ENCODE results near the gene RTBDN. TPM values are rescaled to one million over a fixed set of nuclear protein-coding genes. Genes with fewer than 3 reads are reported as not detected.

Gene RTBDN
- total RNA-seq, 1 donor from 2014 or later = not detected

GRCh38 chr19:12842511-12842910 is 8.1 kb upstream of the RTBDN start:
- no peak for TF ChIP-seq CTCF (IDR thresholded peaks at IDR 0.05)
- Mint-ChIP-seq H3K36me3 (ENCODE audit: unreplicated experiment) (no peaks in the 10 kb centered on the region), H3K27ac (ENCODE audit: unreplicated experiment) (no peak overlapping the region), H3K9me3 (ENCODE audit: unreplicated experiment) (no peaks in the 10 kb centered on the region), H3K4me3 (ENCODE audit: unreplicated experiment) (no peak overlapping the region), H3K27me3 (ENCODE audit: unreplicated experiment) (peaks cover 49% of the 10 kb centered on the region), H3K4me1 (ENCODE audit: unreplicated experiment) (peaks cover 19% of the 10 kb centered on the region)
- DNase-seq (ENCODE audit: extremely low spot score, unreplicated experiment) = no peak

GRCh38 chr19:12841094-12841493 is 6.7 kb upstream of the RTBDN start:
- Mint-ChIP-seq H3K27ac (ENCODE audit: unreplicated experiment) (no peak overlapping the region), H3K4me1 (ENCODE audit: unreplicated experiment) (peaks cover 19% of the 10 kb centered on the region), H3K27me3 (ENCODE audit: unreplicated experiment) (peaks cover 59% of the 10 kb centered on the region), H3K36me3 (ENCODE audit: unreplicated experiment) (no peaks in the 10 kb centered on the region), H3K9me3 (ENCODE audit: unreplicated experiment) (no peaks in the 10 kb centered on the region), H3K4me3 (ENCODE audit: unreplicated experiment) (peak overlapping the region; percentile 55)
- no peak for DNase-seq (ENCODE audit: extremely low spot score, unreplicated experiment)
- no peak for TF ChIP-seq CTCF (IDR thresholded peaks at IDR 0.05)

GRCh38 chr19:12840091-12841079 is 6.0 kb upstream of the RTBDN start:
- Mint-ChIP-seq H3K4me1 (ENCODE audit: unreplicated experiment) (peaks cover 20% of the 10 kb centered on the region), H3K36me3 (ENCODE audit: unreplicated experiment) (no peaks in the 10 kb centered on the region), H3K27me3 (ENCODE audit: unreplicated experiment) (peaks cover 66% of the 10 kb centered on the region), H3K4me3 (ENCODE audit: unreplicated experiment) (peak overlapping the region; percentile 55), H3K27ac (ENCODE audit: unreplicated experiment) (no peak overlapping the region), H3K9me3 (ENCODE audit: unreplicated experiment) (no peaks in the 10 kb centered on the region)
- no peak for TF ChIP-seq CTCF (IDR thresholded peaks at IDR 0.05)
- DNase-seq (ENCODE audit: extremely low spot score, unreplicated experiment) = no peak

- Mint-ChIP-seq H3K4me3 (ENCODE audit: unreplicated experiment) (no peak overlapping the region), H3K36me3 (ENCODE audit: unreplicated experiment) (no peaks in the 10 kb centered on the region), H3K4me1 (ENCODE audit: unreplicated experiment) (peaks cover 23% of the 10 kb centered on the region), H3K27me3 (ENCODE audit: unreplicated experiment) (peaks cover 73% of the 10 kb centered on the region), H3K27ac (ENCODE audit: unreplicated experiment) (no peak overlapping the region), H3K9me3 (ENCODE audit: unreplicated experiment) (no peaks in the 10 kb centered on the region)
- DNase-seq (ENCODE audit: extremely low spot score, unreplicated experiment) = no peak
- TF ChIP-seq CTCF (IDR thresholded peaks at IDR 0.05) = no peak
These were observed 4.7 kb upstream of the RTBDN start for GRCh38 chr19:12838886-12839756.

Data from osteocyte (in vitro differentiated cells).